Non-pigmented ciliary epithelial cell (primary cell): ENCODE measurements around the gene CER1.

Experiments used
- DNase-seq: peaks from one replicate; pipeline ENCODE4 v3.0.0-alpha.2; 2010; ENCODE audit warnings: low read depth

The CER1 gene

GRCh38 chr9:14722391-14723035 lies at the start of gene CER1:
TSS of gene CER1 (minus strand) at chr9:14722733. CDS start at chr9:14722672, 61 bp downstream.
- DNase-seq, result no peak

GRCh38 chr9:14770592-14770991 lies 48.1 kb upstream of the CER1 start:
- DNase-seq, result no peak

- DNase-seq, result peak; percentile 2
Observed at GRCh38 chr9:14769230-14769571, 46.7 kb upstream of the CER1 start.

GRCh38 chr9:14768405-14769229 lies 46.1 kb upstream of the CER1 start:
- peak; percentile 22 for DNase-seq

- no peak for DNase-seq
Observed at GRCh38 chr9:14766299-14766698, 43.8 kb upstream of the CER1 start.

GRCh38 chr9:14761584-14761983 lies 39.1 kb upstream of the CER1 start:
- no peak for DNase-seq

- no peak for DNase-seq
Observed at GRCh38 chr9:14760060-14760459, 37.5 kb upstream of the CER1 start.

- no peak for DNase-seq
Observed at GRCh38 chr9:14756291-14756690, 33.8 kb upstream of the CER1 start.

- DNase-seq, result no peak
Observed at GRCh38 chr9:14752871-14753270, 30.3 kb upstream of the CER1 start.

- no peak for DNase-seq
Observed at GRCh38 chr9:14752271-14752670, 29.7 kb upstream of the CER1 start.

GRCh38 chr9:14750821-14751220 lies 28.3 kb upstream of the CER1 start:
- DNase-seq, result no peak

GRCh38 chr9:14749741-14750211 lies 27.2 kb upstream of the CER1 start:
- DNase-seq, result no peak

- DNase-seq, result no peak
Observed at GRCh38 chr9:14748373-14748772, 25.8 kb upstream of the CER1 start.

GRCh38 chr9:14747111-14747510 lies 24.6 kb upstream of the CER1 start:
- no peak for DNase-seq

- DNase-seq, result no peak
Observed at GRCh38 chr9:14746626-14747025, 24.1 kb upstream of the CER1 start.

GRCh38 chr9:14744768-14745167 lies 22.2 kb upstream of the CER1 start:
- no peak for DNase-seq

GRCh38 chr9:14741369-14741768 lies 18.8 kb upstream of the CER1 start:
- no peak for DNase-seq

- DNase-seq, result no peak
Observed at GRCh38 chr9:14733133-14733532, 10.6 kb upstream of the CER1 start.

- DNase-seq, result no peak
Observed at GRCh38 chr9:14731294-14731981, 8.9 kb upstream of the CER1 start.

- no peak for DNase-seq
Observed at GRCh38 chr9:14730461-14730898, 7.9 kb upstream of the CER1 start.

- no peak for DNase-seq
Observed at GRCh38 chr9:14723301-14723700, 768 bp upstream of the CER1 start.

- DNase-seq, result no peak
Observed at GRCh38 chr9:14719231-14719923, 3.2 kb downstream of the CER1 start.
